ENCODE results near the gene NABP2. TPM values are rescaled to one million over a fixed set of nuclear protein-coding genes. Genes with fewer than 3 reads are reported as not detected.
"Not testable (repeated sequence)": the region's sequence is repeated elsewhere in the genome, so short reads cannot be mapped to it uniquely, and the experiment has no call there.

NABP2 gene
- total and polyA plus RNA-seq, 10 donors = 13.4 to 24.6 (median 19.3) TPM

- Histone ChIP-seq H3K4me3 (no peak overlapping the region), H3K27ac (no peak overlapping the region), H3K9me3 (no peaks in the 10 kb centered on the region), H3K4me1 (peaks cover 20 to 36% (median 31%) of the 10 kb centered on the region in 6 donors), H3K36me3 (peaks cover 0 to 2% (median 0%) of the 10 kb centered on the region in 6 donors), H3K27me3 (replicated peaks in 1 of 7) (no peaks in the 10 kb centered on the region)
- intact Hi-C loops (cut with DNase I; ENCODE audit: low total_unique reads) = no loop called here
- DNase-seq = no peak
- no peak for TF ChIP-seq POLR2AphosphoS5 (IDR thresholded peaks at IDR 0.05)
- no peak for TF ChIP-seq CTCF (IDR thresholded peaks at IDR 0.05 in 8 of 11, conservative IDR thresholded peaks at IDR 0.05 in 3 of 11)
- TF ChIP-seq POLR2A (IDR thresholded peaks at IDR 0.05) = no peak
- 86 to 93% (median 91%) methylated on average over 5 of the region's 5 CpGs for WGBS, 5 donors
Measured at GRCh38 chr12:56261503-56262232, 37.5 kb downstream of the NABP2 start.

GRCh38 chr12:56262955-56263354 lies 38.8 kb downstream of the NABP2 start:
- peaks cover 15 to 32% (median 29%) of the 10 kb centered on the region in 6 donors for H3K4me1 ChIP-seq
- H3K4me3 ChIP-seq; DNase-seq; H3K36me3 ChIP-seq; H3K9me3 ChIP-seq; intact Hi-C loops (cut with DNase I; ENCODE audit: low total_unique reads); H3K27ac ChIP-seq; H3K27me3 ChIP-seq (replicated peaks in 1 of 7): not testable (repeated sequence)
- 84 to 95% (median 88%) methylated on average over 7 of the region's 7 CpGs for WGBS, 5 donors

- Histone ChIP-seq H3K4me3 (peak overlapping the region; percentile 49 to 76 (median 72)), H3K27ac (peak overlapping the region; percentile 67 to 97 (median 94)), H3K4me1 (peaks cover 9 to 27% (median 20%) of the 10 kb centered on the region in 6 donors), H3K36me3 (peaks cover 0 to 26% (median 10%) of the 10 kb centered on the region in 6 donors)
- DNase-seq; intact Hi-C loops (cut with DNase I; ENCODE audit: low total_unique reads); H3K9me3 ChIP-seq; H3K27me3 ChIP-seq (replicated peaks in 1 of 7): not testable (repeated sequence)
- WGBS, 5 donors = 56 to 64% (median 58%) methylated on average over 16 of the region's 16 CpGs
Measured at GRCh38 chr12:56266068-56266692, 42.0 kb downstream of the NABP2 start.

GRCh38 chr12:56266693-56267442 lies 42.7 kb downstream of the NABP2 start, which contains the start of gene COQ10A:
Gene COQ10A, plus strand, starts transcription at chr12:56266942. Its CDS starts 177 bp downstream, at chr12:56267119.
- Histone ChIP-seq H3K4me3 (peak within 1 kb of the TSS; percentile 49 to 76 (median 72)), H3K4me1 (peaks cover 9 to 27% (median 20%) of the 10 kb centered on the region in 6 donors), H3K27me3 (replicated peaks in 1 of 7) (no peaks in the 10 kb centered on the region), H3K27ac (peak within 1 kb of the TSS; percentile 67 to 97 (median 94)), H3K9me3 (no peaks in the 10 kb centered on the region), H3K36me3 (peaks cover 0 to 33% (median 14%) of the 10 kb centered on the region in 6 donors)
- DNase-seq = peak; percentile 97
- intact Hi-C loops (cut with DNase I; ENCODE audit: low total_unique reads) = no loop called here
- 0 to 1% (median 1%) methylated on average over 36 to 68 of the region's 68 CpGs for WGBS, 5 donors
- peak in 2 of 3 donors; percentile 75 to 77 for TF ChIP-seq POLR2A (IDR thresholded peaks at IDR 0.05)
- TF ChIP-seq POLR2AphosphoS5 (IDR thresholded peaks at IDR 0.05) = peak; percentile 94 to 98 (median 97)
- TF ChIP-seq CTCF (IDR thresholded peaks at IDR 0.05 in 8 of 11, conservative IDR thresholded peaks at IDR 0.05 in 3 of 11) = peak; percentile 49 to 85 (median 71)
